HepG2 (cell line): ENCODE measurements around the gene ATP5PB. TPM values are rescaled to one million over a fixed set of nuclear protein-coding genes. Genes with fewer than 3 reads are reported as not detected.

ENCODE experiments used
- ATF3 ChIP-seq: sonication (generic); formaldehyde crosslinking; IDR thresholded peaks from 2 replicates; pipeline ENCODE4 v1.4.0; 2020; ENCODE audit warnings: missing genetic modification reagents
- CEBPB ChIP-seq: IDR thresholded peaks from 2 replicates; pipeline ENCODE4 v1.6.1; 2011; ENCODE audit warnings: low read depth, low read length, improper control_type of control experiment, borderline replicate concordance
- GFI1 ChIP-seq: sonication (generic); formaldehyde crosslinking; IDR thresholded peaks from 2 replicates; pipeline ENCODE4 v1.5.0; 2020; ENCODE audit warnings: missing genetic modification reagents, mild to moderate bottlenecking, borderline replicate concordance
- HNRNPL ChIP-seq: fragments of 200-400 bp; formaldehyde crosslinking; IDR thresholded peaks from 2 replicates; pipeline ENCODE4 v1.6.1; 2017; ENCODE audit warnings: mild to moderate bottlenecking, low read depth, low read length
- IRF1 ChIP-seq: sonication (generic); formaldehyde crosslinking; IDR thresholded peaks from 2 replicates; pipeline ENCODE4 v1.4.0; 2020; ENCODE audit warnings: low read depth, mild to moderate bottlenecking, missing genetic modification reagents
- MEIS2 ChIP-seq: sonication (generic); formaldehyde crosslinking; IDR thresholded peaks from 2 replicates; pipeline ENCODE4 v1.9.0; 2021; ENCODE audit warnings: mild to moderate bottlenecking, missing genetic modification reagents
- MIXL1 ChIP-seq: IDR thresholded peaks from 2 replicates; pipeline ENCODE4 v1.6.1; 2016
- NR1H2 ChIP-seq: sonication (generic); formaldehyde crosslinking; IDR thresholded peaks from 2 replicates; pipeline ENCODE4 v1.8.1; 2022; ENCODE audit warnings: low read depth, missing genetic modification reagents, borderline replicate concordance
- PLSCR1 ChIP-seq: sonication (generic); formaldehyde crosslinking; IDR thresholded peaks from 2 replicates; pipeline ENCODE4 v1.5.0; 2020; ENCODE audit warnings: missing genetic modification reagents, mild to moderate bottlenecking, borderline replicate concordance
- SMAD1 ChIP-seq: sonication (generic); formaldehyde crosslinking; IDR thresholded peaks from 2 replicates; pipeline ENCODE4 v1.4.0; 2020; ENCODE audit warnings: missing genetic modification reagents, low read depth, mild to moderate bottlenecking, borderline replicate concordance
- ZBTB2 ChIP-seq: sonication (generic); formaldehyde crosslinking; IDR thresholded peaks from 2 replicates; pipeline ENCODE4 v1.8.0; 2022; ENCODE audit warnings: low read depth, missing genetic modification reagents
- ZBTB25 ChIP-seq: IDR thresholded peaks from 2 replicates; pipeline ENCODE4 v1.6.1; 2018; ENCODE audit warnings: missing genetic modification reagents
- ZSCAN30 ChIP-seq: sonication (generic); formaldehyde crosslinking; IDR thresholded peaks from 2 replicates; pipeline ENCODE4 v1.5.0; 2020; ENCODE audit warnings: mild to moderate bottlenecking, missing genetic modification reagents
- polyA plus RNA-seq, 8 experiments: library from polyadenylated mRNA; depleted of rRNA in 3 of 8; stranded (reverse) in 7 of 8; unstranded in 1 of 8; fragments of >200 nt; fragmentation: Illumina TruSeq in 4 of 8; extraction: Trizol in 4 of 8; gene quantifications; 2 replicates each; pipeline versions ENCODE4 v1.2.1 to v1.2.3, GENCODE V29; 2011 to 2016; ENCODE audit warnings: low read depth in 4 of 8, missing spikeins in 1 of 8, mixed read lengths in 1 of 8; ENCODE audit not compliant: insufficient read depth in 1 of 8
- total RNA-seq, 5 experiments: library from RNA; depleted of rRNA; stranded (reverse); fragments of >200 nt; fragmentation: Illumina TruSeq; extraction: Trizol; gene quantifications; 2 replicates each; pipeline ENCODE4 v1.2.3, GENCODE V29; 2016; ENCODE audit warnings: low read depth in 1 of 5
- TF ChIP-seq, protein P1 (sequence below): sonication (generic); IDR thresholded peaks from 2 replicates; pipeline ENCODE4 v1.6.1; 2016; ENCODE audit warnings: low read depth, borderline replicate concordance
- TF ChIP-seq, protein P2 (sequence below), 2 experiments: sonication (generic) in 1 of 2; formaldehyde crosslinking in 1 of 2; IDR thresholded peaks; 2 replicates each; pipeline versions ENCODE4 v1.4.0 to v1.6.1; 2018 to 2020; ENCODE audit warnings: missing genetic modification reagents in 2 of 2, borderline replicate concordance in 1 of 2, low read depth in 1 of 2, mild to moderate bottlenecking in 1 of 2, missing biosample characterization in 1 of 2
- TF ChIP-seq, protein P3 (sequence below): sonication (generic); formaldehyde crosslinking; IDR thresholded peaks from 2 replicates; pipeline ENCODE4 v1.4.0; 2020; ENCODE audit warnings: missing genetic modification reagents, borderline replicate concordance

The ATP5PB gene
- total and polyA plus RNA-seq, 2 of the 13 experiments (the other 11 are each of a cell fraction or from before 2014, with no cell fraction given), result 297 to 541 TPM

- TF ChIP-seq CEBPB (no peak), MEIS2 (CRISPR knock-in tag) (peak; percentile 6; the same call in 1 of the 2 replicates), SMAD1 (no peak), ZBTB25 (0 out of 2 replicates have a peak, but pooled peaks have one; percentile 66), ZSCAN30 (no peak), ZBTB2 (CRISPR knock-in tag) (no peak; the same call in 1 of the 2 replicates), GFI1 (0 out of 2 replicates have a peak, but pooled peaks have one; percentile 8), NR1H2 (CRISPR knock-in tag) (no peak), PLSCR1 (CRISPR knock-in tag) (no peak), MIXL1 (CRISPR knock-in tag) (0 out of 2 replicates have a peak, but pooled peaks have one; percentile 16), HNRNPL (no peak), IRF1 (CRISPR knock-in tag) (no peak), ATF3 (CRISPR knock-in tag) (no peak)
- TF ChIP-seq, protein P1, sequence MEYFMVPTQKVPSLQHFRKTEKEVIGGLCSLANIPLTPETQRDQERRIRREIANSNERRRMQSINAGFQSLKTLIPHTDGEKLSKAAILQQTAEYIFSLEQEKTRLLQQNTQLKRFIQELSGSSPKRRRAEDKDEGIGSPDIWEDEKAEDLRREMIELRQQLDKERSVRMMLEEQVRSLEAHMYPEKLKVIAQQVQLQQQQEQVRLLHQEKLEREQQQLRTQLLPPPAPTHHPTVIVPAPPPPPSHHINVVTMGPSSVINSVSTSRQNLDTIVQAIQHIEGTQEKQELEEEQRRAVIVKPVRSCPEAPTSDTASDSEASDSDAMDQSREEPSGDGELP, result no peak; the same call in 1 of the 2 replicates
- TF ChIP-seq, protein P2, sequence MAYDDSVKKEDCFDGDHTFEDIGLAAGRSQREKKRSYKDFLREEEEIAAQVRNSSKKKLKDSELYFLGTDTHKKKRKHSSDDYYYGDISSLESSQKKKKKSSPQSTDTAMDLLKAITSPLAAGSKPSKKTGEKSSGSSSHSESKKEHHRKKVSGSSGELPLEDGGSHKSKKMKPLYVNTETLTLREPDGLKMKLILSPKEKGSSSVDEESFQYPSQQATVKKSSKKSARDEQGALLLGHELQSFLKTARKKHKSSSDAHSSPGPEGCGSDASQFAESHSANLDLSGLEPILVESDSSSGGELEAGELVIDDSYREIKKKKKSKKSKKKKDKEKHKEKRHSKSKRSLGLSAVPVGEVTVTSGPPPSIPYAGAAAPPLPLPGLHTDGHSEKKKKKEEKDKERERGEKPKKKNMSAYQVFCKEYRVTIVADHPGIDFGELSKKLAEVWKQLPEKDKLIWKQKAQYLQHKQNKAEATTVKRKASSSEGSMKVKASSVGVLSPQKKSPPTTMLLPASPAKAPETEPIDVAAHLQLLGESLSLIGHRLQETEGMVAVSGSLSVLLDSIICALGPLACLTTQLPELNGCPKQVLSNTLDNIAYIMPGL (CRISPR knock-in tag; IDR thresholded peaks at IDR 0.05; ENCODE audit: borderline replicate concordance in 1 of 2, low read depth in 1 of 2), result peak; percentile 58 to 79; a peak in 3 of 4 replicates
- TF ChIP-seq, protein P3, sequence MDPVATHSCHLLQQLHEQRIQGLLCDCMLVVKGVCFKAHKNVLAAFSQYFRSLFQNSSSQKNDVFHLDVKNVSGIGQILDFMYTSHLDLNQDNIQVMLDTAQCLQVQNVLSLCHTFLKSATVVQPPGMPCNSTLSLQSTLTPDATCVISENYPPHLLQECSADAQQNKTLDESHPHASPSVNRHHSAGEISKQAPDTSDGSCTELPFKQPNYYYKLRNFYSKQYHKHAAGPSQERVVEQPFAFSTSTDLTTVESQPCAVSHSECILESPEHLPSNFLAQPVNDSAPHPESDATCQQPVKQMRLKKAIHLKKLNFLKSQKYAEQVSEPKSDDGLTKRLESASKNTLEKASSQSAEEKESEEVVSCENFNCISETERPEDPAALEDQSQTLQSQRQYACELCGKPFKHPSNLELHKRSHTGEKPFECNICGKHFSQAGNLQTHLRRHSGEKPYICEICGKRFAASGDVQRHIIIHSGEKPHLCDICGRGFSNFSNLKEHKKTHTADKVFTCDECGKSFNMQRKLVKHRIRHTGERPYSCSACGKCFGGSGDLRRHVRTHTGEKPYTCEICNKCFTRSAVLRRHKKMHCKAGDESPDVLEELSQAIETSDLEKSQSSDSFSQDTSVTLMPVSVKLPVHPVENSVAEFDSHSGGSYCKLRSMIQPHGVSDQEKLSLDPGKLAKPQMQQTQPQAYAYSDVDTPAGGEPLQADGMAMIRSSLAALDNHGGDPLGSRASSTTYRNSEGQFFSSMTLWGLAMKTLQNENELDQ, result no peak
These were observed at the start of gene ATP5PB, which contains the start of gene WDR77 (continued) for GRCh38 chr1:111448918-111449702.
